ENCODE measurements around the gene SNX25.
"Not testable (repeated sequence)": the region's sequence is repeated elsewhere in the genome, so short reads cannot be mapped to it uniquely, and the experiment has no call there.

SNX25 gene

GRCh38 chr4:185209031-185209851 lies at the start of gene SNX25:
SNX25 (plus strand) TSS chr4:185209598; CDS start chr4:185209827, 229 bp downstream.
- peak; percentile 86 for DNase-seq

GRCh38 chr4:185165605-185166063 lies 43.8 kb upstream of the SNX25 start:
- DNase-seq = peak; percentile 67

- no peak for DNase-seq
Measured at GRCh38 chr4:185167234-185167633, 42.2 kb upstream of the SNX25 start.

- no peak for DNase-seq
Measured at GRCh38 chr4:185171373-185172071, 37.9 kb upstream of the SNX25 start.

- DNase-seq = no peak
Measured at GRCh38 chr4:185179488-185179887, 29.9 kb upstream of the SNX25 start.

GRCh38 chr4:185182239-185182638 lies 27.2 kb upstream of the SNX25 start:
- DNase-seq = no peak

GRCh38 chr4:185183622-185184281 lies 25.6 kb upstream of the SNX25 start:
- DNase-seq = peak; percentile 79

GRCh38 chr4:185186769-185187168 lies 22.6 kb upstream of the SNX25 start:
- no peak for DNase-seq

- DNase-seq = no peak
Measured at GRCh38 chr4:185189606-185190305, 19.6 kb upstream of the SNX25 start.

GRCh38 chr4:185190306-185190856 lies 19.0 kb upstream of the SNX25 start:
- no peak for DNase-seq

GRCh38 chr4:185192059-185192458 lies 17.3 kb upstream of the SNX25 start:
- no peak for DNase-seq

GRCh38 chr4:185194924-185195888 lies 14.2 kb upstream of the SNX25 start:
- DNase-seq = no peak

- DNase-seq = no peak
Measured at GRCh38 chr4:185196437-185196836, 13.0 kb upstream of the SNX25 start.

- DNase-seq = not testable (repeated sequence)
Measured at GRCh38 chr4:185198189-185198588, 11.2 kb upstream of the SNX25 start.

GRCh38 chr4:185201977-185202962 lies 7.1 kb upstream of the SNX25 start:
- DNase-seq = peak; percentile 68

GRCh38 chr4:185202984-185203485 lies 6.4 kb upstream of the SNX25 start:
- DNase-seq = no peak

- peak; percentile 85 for DNase-seq
Measured at GRCh38 chr4:185203486-185204237, 5.7 kb upstream of the SNX25 start, which contains the start of gene CFAP97. CFAP97 (minus strand) TSS chr4:185204000; CDS start chr4:185191196, 12,804 bp downstream.

- DNase-seq = no peak
Measured at GRCh38 chr4:185204238-185204910, 5.0 kb upstream of the SNX25 start.

Data from CD4-positive, alpha-beta T cell treated with Interleukin-4 for 4 hours (primary cell).